ENCODE data around the gene ACP1.

The ACP1 gene

GRCh38 chr2:280650-281110 lies 15.9 kb downstream of the ACP1 start:
- DNase-seq (ENCODE audit: low spot score), result no peak

DNA sequence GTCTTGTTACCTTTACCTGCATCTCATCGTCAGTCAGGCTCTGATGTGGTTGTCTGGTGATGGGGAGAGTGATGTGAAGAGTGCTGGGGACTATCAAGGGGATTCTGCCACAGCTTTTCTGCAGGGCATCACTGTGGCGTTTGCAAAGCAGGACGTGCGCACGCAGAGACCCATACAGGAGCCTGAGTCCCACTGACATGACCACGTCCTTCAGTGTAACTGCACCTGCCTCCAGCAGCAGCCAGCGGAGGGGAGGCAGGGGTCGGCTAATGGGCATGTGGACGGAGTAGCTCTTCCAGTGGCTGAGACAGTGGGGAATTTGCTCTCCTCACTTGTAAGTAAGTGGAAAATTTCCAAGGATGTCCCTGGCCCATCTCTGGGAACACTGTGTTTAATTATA lies 16.6 kb downstream of the ACP1 start:
- no peak for DNase-seq (ENCODE audit: low spot score)

- DNase-seq (ENCODE audit: low spot score), result no peak
These were observed 17.9 kb downstream of the ACP1 start for GRCh38 chr2:282371-283263.

- DNase-seq (ENCODE audit: low spot score), result peak; percentile 25
These were observed 19.4 kb downstream of the ACP1 start for GRCh38 chr2:283996-284794.

- DNase-seq (ENCODE audit: low spot score), result no peak
These were observed 20.2 kb downstream of the ACP1 start for GRCh38 chr2:284896-285492.

- no peak for DNase-seq (ENCODE audit: low spot score)
These were observed 20.8 kb downstream of the ACP1 start for GRCh38 chr2:285531-285930.

GRCh38 chr2:286035-286434 lies 21.3 kb downstream of the ACP1 start:
- no peak for DNase-seq (ENCODE audit: low spot score)

- peak; percentile 30 for DNase-seq (ENCODE audit: low spot score)
These were observed 22.1 kb downstream of the ACP1 start for GRCh38 chr2:286774-287392.

DNA sequence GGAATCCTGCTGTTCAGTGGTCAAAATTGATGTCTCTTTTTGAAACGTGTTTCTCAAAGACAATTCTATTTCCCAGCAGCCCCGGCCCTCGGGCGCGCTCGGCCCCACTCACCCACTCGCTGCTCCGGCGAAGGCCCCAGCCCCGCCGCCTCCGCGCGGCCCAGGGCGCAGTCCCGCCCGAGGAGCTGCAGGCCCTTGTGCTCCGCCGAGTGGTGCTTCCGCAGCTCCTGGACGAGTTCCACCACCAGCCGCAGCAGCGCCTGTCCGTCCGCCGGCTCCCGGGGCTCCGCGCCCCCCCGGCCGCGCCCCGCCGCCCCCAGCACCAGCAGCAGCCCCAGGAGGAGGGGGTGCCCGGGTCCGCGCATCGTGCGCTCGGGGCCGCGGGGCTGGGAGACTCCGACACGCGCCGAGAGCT lies 22.7 kb downstream of the ACP1 start:
- DNase-seq (ENCODE audit: low spot score), result peak; percentile 70

DNA sequence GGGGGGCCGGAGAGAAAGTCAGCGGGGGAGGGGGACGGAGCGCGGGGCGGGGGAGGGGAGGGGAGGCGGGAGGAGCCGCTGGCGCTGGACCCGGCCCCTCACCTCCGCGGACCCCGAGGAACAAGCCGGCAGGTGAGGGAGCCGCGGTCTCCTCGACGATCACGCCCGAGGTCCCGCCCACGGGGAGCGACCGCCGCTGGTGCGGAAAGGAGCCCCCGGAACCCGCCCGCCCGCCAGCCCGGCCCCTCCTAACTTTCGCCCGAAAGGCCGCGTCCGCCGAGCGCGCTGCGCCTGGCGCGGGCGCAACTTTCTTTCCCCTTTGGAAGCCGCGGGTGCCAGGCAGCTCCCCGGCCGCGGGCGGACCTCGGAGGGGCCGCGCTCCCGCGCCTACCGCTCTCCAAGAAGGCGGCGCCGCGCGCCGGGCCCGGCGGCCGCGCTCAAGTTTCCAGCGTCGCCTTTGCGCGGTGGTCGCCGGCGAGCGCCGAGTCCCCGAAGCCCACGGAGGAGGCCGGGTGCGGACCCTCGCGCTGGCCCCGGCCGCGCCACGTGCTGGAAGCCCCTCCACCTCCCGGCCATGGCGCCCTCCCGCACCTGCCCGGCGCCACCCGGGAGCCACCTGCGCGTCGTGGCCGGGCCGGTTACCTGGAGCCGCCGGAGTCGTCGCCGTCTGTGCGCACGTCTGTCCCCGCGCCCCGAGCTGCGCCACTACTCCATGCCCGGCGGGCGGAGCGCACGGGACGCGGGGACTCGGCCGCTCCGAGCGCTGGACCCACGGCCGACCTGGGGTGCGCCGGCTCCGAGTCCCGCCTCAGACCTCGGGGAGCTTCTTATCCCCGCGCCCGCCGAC lies 23.4 kb downstream of the ACP1 start, which contains the start of gene ALKAL2:
TSS of gene ALKAL2 (minus strand) at position 181 of the 847 bp plus-strand sequence. CDS start 256 bp downstream, outside the sequence.
- DNase-seq (ENCODE audit: low spot score), result peak; percentile 54

DNA sequence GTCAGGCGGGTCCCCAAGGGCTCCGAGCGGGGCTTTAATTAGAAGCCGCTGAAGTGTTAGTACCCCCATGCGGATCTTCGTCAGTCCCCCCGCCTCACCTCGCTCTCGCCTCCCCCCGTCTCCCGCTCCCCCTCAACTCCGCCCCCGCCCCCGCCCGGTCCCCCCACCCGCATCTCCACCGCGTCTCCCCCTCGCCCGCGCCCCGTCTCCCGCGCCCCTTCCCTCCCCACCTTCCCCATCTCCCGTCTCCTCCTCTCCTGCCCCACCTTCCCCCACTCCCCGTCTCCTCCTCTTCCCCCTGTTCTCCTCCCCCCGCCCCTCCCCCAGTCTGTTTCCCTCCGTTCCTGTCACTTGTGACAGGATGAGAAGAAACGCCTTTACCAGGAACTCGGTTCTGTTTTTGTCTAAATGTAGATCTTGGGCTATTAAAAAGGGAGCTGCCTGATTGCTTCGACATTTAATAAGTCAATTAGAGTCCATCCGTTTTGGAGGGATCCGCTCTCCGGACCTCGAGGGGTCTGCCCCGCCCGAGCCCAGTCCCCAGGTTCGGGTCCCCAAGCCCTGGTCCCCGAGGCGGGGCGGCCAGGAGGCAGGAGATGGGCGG lies 24.1 kb downstream of the ACP1 start:
- peak; percentile 26 for DNase-seq (ENCODE audit: low spot score)

DNA sequence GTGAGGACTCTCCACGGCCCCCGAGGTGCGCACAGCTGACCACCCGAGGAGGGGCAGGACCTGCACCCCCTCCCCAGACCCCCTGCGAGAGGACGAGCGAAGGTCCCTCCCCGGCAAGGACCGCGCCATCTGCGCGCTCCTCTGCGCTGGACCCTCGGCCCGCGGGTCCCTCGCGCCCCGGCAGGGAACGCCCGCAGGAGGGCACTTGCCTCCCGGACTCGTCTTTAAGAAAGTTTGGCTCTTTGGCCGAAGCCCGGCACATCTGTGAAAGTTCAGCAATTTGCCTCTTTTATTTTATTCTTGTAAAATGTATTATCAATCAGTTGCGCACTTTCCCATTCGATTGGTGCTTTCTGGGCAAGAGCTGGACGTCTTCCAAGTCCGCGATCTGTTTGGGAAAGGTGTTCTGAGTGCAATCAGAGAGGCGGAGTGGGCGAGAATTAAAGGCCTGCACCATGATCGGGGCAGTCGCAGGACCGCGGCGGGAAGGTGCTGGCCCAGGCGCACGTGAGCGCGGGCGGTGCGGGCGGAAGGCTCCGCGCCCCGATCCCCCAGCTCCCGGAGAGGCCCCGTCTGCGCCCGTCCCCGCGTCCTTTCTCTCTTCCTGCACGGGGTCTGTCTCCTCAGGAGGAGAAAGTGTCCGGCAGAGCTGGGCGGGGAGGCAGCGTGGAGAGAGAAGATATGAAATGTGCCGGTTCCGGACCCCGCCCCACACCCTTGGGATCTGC lies 24.8 kb downstream of the ACP1 start:
- DNase-seq (ENCODE audit: low spot score), result peak; percentile 38

GRCh38 chr2:290090-290722 lies 25.5 kb downstream of the ACP1 start:
- DNase-seq (ENCODE audit: low spot score), result peak; percentile 75

- DNase-seq (ENCODE audit: low spot score), result no peak
These were observed 30.3 kb downstream of the ACP1 start for GRCh38 chr2:295090-295489.

GRCh38 chr2:296354-296753 lies 31.6 kb downstream of the ACP1 start:
- DNase-seq (ENCODE audit: low spot score), result no peak

DNA sequence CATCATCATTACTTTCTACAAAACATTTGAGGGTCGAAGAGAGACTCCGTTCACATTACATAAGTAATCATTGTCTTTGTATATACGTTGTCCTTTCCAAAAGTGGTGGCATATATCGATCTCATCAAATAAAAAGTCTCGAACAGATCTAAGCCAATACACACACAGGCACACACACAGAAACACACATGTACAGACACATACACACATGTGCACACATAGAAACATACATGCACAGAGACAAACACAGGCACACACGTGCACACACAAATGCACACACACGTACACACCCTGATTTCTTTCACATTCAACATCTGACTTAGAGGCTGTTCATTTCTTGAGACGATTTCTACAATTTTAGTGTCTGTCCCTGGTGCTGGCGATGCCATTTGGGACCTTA lies 40.6 kb downstream of the ACP1 start:
- DNase-seq (ENCODE audit: low spot score), result no peak

- peak; percentile 65 for DNase-seq (ENCODE audit: low spot score)
These were observed 44.6 kb downstream of the ACP1 start for GRCh38 chr2:309148-309953.

DNA sequence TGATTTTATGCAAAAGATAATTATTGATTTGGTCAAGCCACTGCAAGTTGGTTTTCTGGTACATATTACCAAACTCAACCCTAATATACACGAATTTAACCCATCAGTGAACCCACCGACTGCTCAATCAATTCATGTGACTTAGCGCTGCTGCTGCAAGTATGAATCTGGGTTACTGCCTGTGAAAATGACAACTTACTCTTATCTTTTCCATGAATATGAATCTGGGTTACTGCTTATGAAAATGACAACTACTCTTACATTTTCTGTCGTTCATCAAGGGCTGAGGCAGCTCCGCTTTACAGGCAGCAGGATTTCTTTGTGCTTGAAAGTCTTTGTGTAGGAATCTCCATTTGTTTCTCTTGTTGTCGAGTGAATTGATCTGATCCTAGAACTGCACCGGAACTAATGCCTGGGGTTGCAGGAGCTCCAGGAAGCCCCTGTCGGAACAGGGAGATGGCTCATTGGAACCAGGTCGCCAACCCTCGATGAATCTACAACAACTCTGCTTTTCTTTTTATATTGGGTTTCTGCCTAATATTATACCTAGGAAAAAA lies 45.3 kb downstream of the ACP1 start:
- no peak for DNase-seq (ENCODE audit: low spot score)
